Neural cell (in vitro differentiated cells): ENCODE results near the gene GNG12. TPM values are rescaled to one million over a fixed set of nuclear protein-coding genes. Genes with fewer than 3 reads are reported as not detected.

Experiments used
- H2AFZ ChIP-seq: fragments of 200-600, 300-800 bp; sonication (generic), shearing (Covaris generic); 2 replicates; pipeline ENCODE4 v1.6.0; 2014; ENCODE audit warnings: low read depth, mild to moderate bottlenecking, antibody characterized with exemption, low read length, moderate library complexity
- H3F3A ChIP-seq: fragments of 200-600 bp; shearing (Covaris generic); 2 replicates; pipeline ENCODE4 v1.6.1; 2016; ENCODE audit warnings: mild to moderate bottlenecking, moderate library complexity, mixed read lengths, antibody characterized with exemption, low read length; ENCODE audit not compliant: insufficient read depth, poor library complexity, severe bottlenecking
- H3K27ac ChIP-seq: fragments of 200-600, 300-800 bp; sonication (generic), shearing (Covaris generic); 2 replicates; pipeline ENCODE4 v1.5.1; 2014; ENCODE audit warnings: mild to moderate bottlenecking, low read length, moderate library complexity
- H3K27me3 ChIP-seq: fragments of 300-800, 200-600 bp; sonication (generic), shearing (Covaris generic); 2 replicates; pipeline ENCODE4 v1.6.0; 2014; ENCODE audit warnings: mild to moderate bottlenecking, low read depth, low read length, moderate library complexity; ENCODE audit not compliant: insufficient read depth
- H3K36me3 ChIP-seq: fragments of 300-800, 200-600 bp; sonication (generic), shearing (Covaris generic); 2 replicates; pipeline ENCODE4 v1.5.1; 2014; ENCODE audit warnings: mild to moderate bottlenecking, antibody characterized with exemption, low read length, moderate library complexity; ENCODE audit not compliant: insufficient read depth
- H3K4me2 ChIP-seq: fragments of 300-800, 200-600 bp; sonication (generic), shearing (Covaris generic); 2 replicates; pipeline ENCODE4 v1.6.0; 2014; ENCODE audit warnings: mild to moderate bottlenecking, low read length
- H3K4me3 ChIP-seq: fragments of 300-800, 200-600 bp; sonication (generic), shearing (Covaris generic); 2 replicates; pipeline ENCODE4 v1.5.1; 2014; ENCODE audit warnings: mild to moderate bottlenecking, low read length, moderate library complexity
- H3K79me2 ChIP-seq: fragments of 200-600 bp; shearing (Covaris generic); replicated peaks from 2 replicates; pipeline ENCODE4 v1.6.0; 2014; ENCODE audit warnings: mild to moderate bottlenecking, low read length, moderate library complexity; ENCODE audit not compliant: insufficient read depth
- H3K9ac ChIP-seq: fragments of 300-800, 200-600 bp; sonication (generic), shearing (Covaris generic); 2 replicates; pipeline ENCODE4 v1.6.1; 2016; ENCODE audit warnings: mild to moderate bottlenecking, low read length, mixed read lengths
- H3K9me2 ChIP-seq: fragments of 200-600 bp; shearing (Covaris generic); 2 replicates; pipeline ENCODE4 v1.6.1; 2016; ENCODE audit warnings: mild to moderate bottlenecking, low read length, mixed read lengths; ENCODE audit not compliant: insufficient read depth
- H3K9me3 ChIP-seq: fragments of 200-600, 300-800 bp; sonication (generic), shearing (Covaris generic); 2 replicates; pipeline ENCODE4 v1.6.1; 2016; ENCODE audit warnings: mild to moderate bottlenecking, mixed run types, low read length, moderate library complexity, mixed read lengths
- H4K20me1 ChIP-seq: fragments of 200-600 bp; shearing (Covaris generic); 2 replicates; pipeline ENCODE4 v1.6.1; 2016; ENCODE audit warnings: mild to moderate bottlenecking, mixed run types; ENCODE audit not compliant: insufficient read depth
- EP300 ChIP-seq: fragments of 450-650 bp; conservative IDR thresholded peaks from 2 replicates; pipeline ENCODE4 v1.6.1; 2014; ENCODE audit warnings: antibody characterized with exemption, mild to moderate bottlenecking, moderate library complexity; ENCODE audit not compliant: poor library complexity, severe bottlenecking
- EZH2 ChIP-seq: fragments of 200-600, 300-800 bp; shearing (Covaris generic), sonication (generic); IDR thresholded peaks from 2 replicates; pipeline ENCODE4 v1.6.1; 2014; ENCODE audit warnings: antibody characterized with exemption, low read length, borderline replicate concordance, mild to moderate bottlenecking; ENCODE audit not compliant: insufficient read depth, poor library complexity, severe bottlenecking
- MXI1 ChIP-seq: fragments of 450-650 bp; conservative IDR thresholded peaks from 2 replicates; pipeline ENCODE4 v1.6.1; 2014; ENCODE audit warnings: antibody characterized with exemption, mild to moderate bottlenecking; ENCODE audit not compliant: poor library complexity, severe bottlenecking
- POLR2AphosphoS5 ChIP-seq: IDR thresholded peaks from 2 replicates; pipeline ENCODE4 v1.6.1; 2012
- RAD21 ChIP-seq: fragments of 450-650 bp; conservative IDR thresholded peaks from 2 replicates; pipeline ENCODE4 v1.6.1; 2014; ENCODE audit warnings: antibody characterized with exemption, mild to moderate bottlenecking, moderate library complexity
- SMC3 ChIP-seq: fragments of 450-650 bp; conservative IDR thresholded peaks from 2 replicates; pipeline ENCODE4 v1.6.1; 2014; ENCODE audit warnings: antibody characterized with exemption, mild to moderate bottlenecking, moderate library complexity; ENCODE audit not compliant: poor library complexity
- TAF1 ChIP-seq: IDR thresholded peaks from 2 replicates; pipeline ENCODE4 v1.6.1; 2012; ENCODE audit warnings: low read depth
- polyA plus RNA-seq: library from polyadenylated mRNA; depleted of rRNA; stranded (reverse); fragments of >200 nt; gene quantifications from 2 replicates; pipeline ENCODE4 v1.2.3, GENCODE V29; 2014
- TF ChIP-seq, protein P1 (sequence below): IDR thresholded peaks from 2 replicates; pipeline ENCODE4 v1.6.1; 2012; ENCODE audit warnings: borderline replicate concordance
- TF ChIP-seq, protein P2 (sequence below): fragments of 450-650 bp; IDR thresholded peaks from 2 replicates; pipeline ENCODE4 v1.5.1; 2014; ENCODE audit warnings: antibody characterized with exemption, mild to moderate bottlenecking, moderate library complexity; ENCODE audit not compliant: poor library complexity, severe bottlenecking

Gene GNG12
- polyA plus RNA-seq, 1 donor from 2014 or later: 0.35 TPM

DNA sequence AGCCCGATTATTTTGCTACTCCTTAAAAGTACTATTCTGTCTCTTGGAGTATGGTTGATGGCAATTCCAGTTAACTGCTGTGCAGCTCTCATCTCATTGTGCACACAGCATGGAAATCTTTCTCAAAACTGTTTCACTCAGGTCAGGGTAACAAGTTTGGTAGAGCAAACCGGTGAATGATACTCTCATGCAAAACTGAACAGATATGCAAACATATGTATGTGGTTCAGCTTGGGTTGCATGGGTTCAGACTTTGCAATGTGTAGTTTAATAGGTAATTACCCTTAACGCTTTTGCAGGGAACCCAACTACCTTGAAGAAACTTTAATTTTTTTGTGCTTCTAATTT is 146.1 kb downstream of the GNG12 start:
- no peaks in the 10 kb centered on the region for H4K20me1 ChIP-seq
- H3K36me3 ChIP-seq: no peaks in the 10 kb centered on the region
- H3F3A ChIP-seq: no peaks in the 10 kb centered on the region
- peak overlapping the region; percentile 85 for H3K27ac ChIP-seq
- H2AFZ ChIP-seq: no peak overlapping the region
- peak overlapping the region; percentile 98 for H3K4me2 ChIP-seq
- H3K9ac ChIP-seq: peak overlapping the region; percentile 83
- no peak for TF ChIP-seq MXI1
- H3K9me3 ChIP-seq: no peaks in the 10 kb centered on the region
- H3K4me3 ChIP-seq: peak overlapping the region; percentile 94
- no peaks in the 10 kb centered on the region for H3K9me2 ChIP-seq
- H3K79me2 ChIP-seq: peaks cover 8% of the 10 kb centered on the region
- H3K27me3 ChIP-seq: no peaks in the 10 kb centered on the region

DNA sequence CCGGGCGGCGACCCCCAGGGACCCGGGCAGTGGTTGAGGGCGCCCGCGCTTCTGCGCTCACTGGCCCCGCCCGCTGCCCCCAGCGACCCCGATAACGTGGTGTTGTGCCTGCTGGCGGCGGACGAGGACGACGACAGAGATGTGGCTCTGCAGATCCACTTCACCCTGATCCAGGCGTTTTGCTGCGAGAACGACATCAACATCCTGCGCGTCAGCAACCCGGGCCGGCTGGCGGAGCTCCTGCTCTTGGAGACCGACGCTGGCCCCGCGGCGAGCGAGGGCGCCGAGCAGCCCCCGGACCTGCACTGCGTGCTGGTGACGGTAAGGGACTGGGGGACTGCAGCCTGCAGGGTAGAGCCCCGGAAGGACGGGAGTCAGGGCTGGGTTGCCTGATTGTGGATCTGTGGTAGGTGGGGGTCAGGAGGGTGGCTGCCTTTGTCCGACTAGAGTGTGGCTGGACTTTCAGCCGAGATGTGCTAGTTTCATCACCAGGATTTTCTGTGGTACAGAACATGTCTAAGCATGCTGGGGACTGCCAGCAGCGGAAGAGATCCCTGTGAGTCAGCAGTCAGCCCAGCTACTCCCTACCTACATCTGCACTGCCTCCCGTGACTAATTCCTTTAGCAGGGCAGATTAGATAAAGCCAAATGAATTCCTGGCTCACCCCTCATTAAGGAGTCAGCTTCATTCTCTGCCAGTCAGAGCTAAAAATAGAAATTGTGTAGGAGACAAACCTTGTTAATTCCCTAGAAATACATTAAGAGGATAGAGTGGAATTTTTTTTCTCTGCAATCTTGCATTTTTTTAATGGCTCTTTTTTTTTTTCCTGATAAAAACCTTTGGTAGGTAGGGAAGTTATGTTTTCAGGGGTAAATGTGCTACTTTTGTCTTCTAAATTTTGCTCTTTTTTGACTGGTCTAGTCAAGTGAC is 146.7 kb downstream of the GNG12 start:
- Histone ChIP-seq H3K36me3 (no peaks in the 10 kb centered on the region), H3K9ac (peak overlapping the region; percentile 83), H3K27me3 (no peaks in the 10 kb centered on the region), H3K9me2 (no peaks in the 10 kb centered on the region), H4K20me1 (no peaks in the 10 kb centered on the region), H3F3A (no peaks in the 10 kb centered on the region), H3K4me2 (peak overlapping the region; percentile 98), H3K79me2 (peaks cover 8% of the 10 kb centered on the region), H3K9me3 (no peaks in the 10 kb centered on the region), H3K4me3 (peak overlapping the region; percentile 94), H2AFZ (peak overlapping the region; percentile 52), H3K27ac (peak overlapping the region; percentile 85)
- peak; percentile 49 for TF ChIP-seq RAD21
- TF ChIP-seq, protein P1, sequence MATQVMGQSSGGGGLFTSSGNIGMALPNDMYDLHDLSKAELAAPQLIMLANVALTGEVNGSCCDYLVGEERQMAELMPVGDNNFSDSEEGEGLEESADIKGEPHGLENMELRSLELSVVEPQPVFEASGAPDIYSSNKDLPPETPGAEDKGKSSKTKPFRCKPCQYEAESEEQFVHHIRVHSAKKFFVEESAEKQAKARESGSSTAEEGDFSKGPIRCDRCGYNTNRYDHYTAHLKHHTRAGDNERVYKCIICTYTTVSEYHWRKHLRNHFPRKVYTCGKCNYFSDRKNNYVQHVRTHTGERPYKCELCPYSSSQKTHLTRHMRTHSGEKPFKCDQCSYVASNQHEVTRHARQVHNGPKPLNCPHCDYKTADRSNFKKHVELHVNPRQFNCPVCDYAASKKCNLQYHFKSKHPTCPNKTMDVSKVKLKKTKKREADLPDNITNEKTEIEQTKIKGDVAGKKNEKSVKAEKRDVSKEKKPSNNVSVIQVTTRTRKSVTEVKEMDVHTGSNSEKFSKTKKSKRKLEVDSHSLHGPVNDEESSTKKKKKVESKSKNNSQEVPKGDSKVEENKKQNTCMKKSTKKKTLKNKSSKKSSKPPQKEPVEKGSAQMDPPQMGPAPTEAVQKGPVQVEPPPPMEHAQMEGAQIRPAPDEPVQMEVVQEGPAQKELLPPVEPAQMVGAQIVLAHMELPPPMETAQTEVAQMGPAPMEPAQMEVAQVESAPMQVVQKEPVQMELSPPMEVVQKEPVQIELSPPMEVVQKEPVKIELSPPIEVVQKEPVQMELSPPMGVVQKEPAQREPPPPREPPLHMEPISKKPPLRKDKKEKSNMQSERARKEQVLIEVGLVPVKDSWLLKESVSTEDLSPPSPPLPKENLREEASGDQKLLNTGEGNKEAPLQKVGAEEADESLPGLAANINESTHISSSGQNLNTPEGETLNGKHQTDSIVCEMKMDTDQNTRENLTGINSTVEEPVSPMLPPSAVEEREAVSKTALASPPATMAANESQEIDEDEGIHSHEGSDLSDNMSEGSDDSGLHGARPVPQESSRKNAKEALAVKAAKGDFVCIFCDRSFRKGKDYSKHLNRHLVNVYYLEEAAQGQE: peak; percentile 23
- TF ChIP-seq EP300: no peak
- TF ChIP-seq, protein P2, sequence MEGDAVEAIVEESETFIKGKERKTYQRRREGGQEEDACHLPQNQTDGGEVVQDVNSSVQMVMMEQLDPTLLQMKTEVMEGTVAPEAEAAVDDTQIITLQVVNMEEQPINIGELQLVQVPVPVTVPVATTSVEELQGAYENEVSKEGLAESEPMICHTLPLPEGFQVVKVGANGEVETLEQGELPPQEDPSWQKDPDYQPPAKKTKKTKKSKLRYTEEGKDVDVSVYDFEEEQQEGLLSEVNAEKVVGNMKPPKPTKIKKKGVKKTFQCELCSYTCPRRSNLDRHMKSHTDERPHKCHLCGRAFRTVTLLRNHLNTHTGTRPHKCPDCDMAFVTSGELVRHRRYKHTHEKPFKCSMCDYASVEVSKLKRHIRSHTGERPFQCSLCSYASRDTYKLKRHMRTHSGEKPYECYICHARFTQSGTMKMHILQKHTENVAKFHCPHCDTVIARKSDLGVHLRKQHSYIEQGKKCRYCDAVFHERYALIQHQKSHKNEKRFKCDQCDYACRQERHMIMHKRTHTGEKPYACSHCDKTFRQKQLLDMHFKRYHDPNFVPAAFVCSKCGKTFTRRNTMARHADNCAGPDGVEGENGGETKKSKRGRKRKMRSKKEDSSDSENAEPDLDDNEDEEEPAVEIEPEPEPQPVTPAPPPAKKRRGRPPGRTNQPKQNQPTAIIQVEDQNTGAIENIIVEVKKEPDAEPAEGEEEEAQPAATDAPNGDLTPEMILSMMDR: peak; percentile 33
- peak; percentile 48 for TF ChIP-seq SMC3
- TF ChIP-seq POLR2AphosphoS5: peak; percentile 24
- no peak for TF ChIP-seq TAF1
- no peak for TF ChIP-seq EZH2
- TF ChIP-seq MXI1: peak; percentile 73
